Measurements from ENCODE around the gene DRG1.

DNA sequence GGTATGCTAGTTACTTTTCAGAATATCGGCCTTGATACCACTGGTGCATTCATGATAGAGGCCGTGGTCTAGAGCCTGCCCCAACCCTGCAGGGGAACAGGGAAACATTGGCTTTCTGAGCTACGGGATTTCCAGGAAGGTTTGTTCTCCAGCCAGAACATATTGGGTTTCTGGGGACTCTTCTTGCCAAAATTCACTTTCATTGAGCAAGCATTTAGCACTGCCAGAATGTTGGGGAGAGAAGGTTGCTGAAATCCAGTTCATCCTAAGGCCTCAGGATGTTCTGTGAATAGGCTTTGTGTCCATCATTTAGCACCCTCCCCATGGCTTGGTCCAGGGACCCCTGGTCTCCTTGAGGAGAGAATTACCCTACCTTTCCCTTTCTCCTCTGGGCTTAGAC is 36.7 kb downstream of the DRG1 start:
- TF ChIP-seq, protein P1, sequence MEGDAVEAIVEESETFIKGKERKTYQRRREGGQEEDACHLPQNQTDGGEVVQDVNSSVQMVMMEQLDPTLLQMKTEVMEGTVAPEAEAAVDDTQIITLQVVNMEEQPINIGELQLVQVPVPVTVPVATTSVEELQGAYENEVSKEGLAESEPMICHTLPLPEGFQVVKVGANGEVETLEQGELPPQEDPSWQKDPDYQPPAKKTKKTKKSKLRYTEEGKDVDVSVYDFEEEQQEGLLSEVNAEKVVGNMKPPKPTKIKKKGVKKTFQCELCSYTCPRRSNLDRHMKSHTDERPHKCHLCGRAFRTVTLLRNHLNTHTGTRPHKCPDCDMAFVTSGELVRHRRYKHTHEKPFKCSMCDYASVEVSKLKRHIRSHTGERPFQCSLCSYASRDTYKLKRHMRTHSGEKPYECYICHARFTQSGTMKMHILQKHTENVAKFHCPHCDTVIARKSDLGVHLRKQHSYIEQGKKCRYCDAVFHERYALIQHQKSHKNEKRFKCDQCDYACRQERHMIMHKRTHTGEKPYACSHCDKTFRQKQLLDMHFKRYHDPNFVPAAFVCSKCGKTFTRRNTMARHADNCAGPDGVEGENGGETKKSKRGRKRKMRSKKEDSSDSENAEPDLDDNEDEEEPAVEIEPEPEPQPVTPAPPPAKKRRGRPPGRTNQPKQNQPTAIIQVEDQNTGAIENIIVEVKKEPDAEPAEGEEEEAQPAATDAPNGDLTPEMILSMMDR (IDR thresholded peaks at IDR 0.05), result no peak
- TF ChIP-seq POLR2A (IDR thresholded peaks at IDR 0.05), result no peak
